ENCODE measurements around the gene KRTAP10-4.
"Not testable (repeated sequence)": the region's sequence is repeated elsewhere in the genome, so short reads cannot be mapped to it uniquely, and the experiment has no call there.

Gene KRTAP10-4

GRCh38 chr21:44535963-44536362, 37.6 kb upstream of the KRTAP10-4 start:
- no peak for DNase-seq

- no peak for DNase-seq
Measured at GRCh38 chr21:44537930-44538911, 35.3 kb upstream of the KRTAP10-4 start.

GRCh38 chr21:44539046-44539445, 34.5 kb upstream of the KRTAP10-4 start:
- DNase-seq = no peak

GRCh38 chr21:44539991-44540666, 33.4 kb upstream of the KRTAP10-4 start, which contains the start of gene KRTAP10-1:
Gene KRTAP10-1 (minus strand): TSS chr21:44540195. CDS start chr21:44540150, 45 bp downstream.
- DNase-seq = no peak

DNA sequence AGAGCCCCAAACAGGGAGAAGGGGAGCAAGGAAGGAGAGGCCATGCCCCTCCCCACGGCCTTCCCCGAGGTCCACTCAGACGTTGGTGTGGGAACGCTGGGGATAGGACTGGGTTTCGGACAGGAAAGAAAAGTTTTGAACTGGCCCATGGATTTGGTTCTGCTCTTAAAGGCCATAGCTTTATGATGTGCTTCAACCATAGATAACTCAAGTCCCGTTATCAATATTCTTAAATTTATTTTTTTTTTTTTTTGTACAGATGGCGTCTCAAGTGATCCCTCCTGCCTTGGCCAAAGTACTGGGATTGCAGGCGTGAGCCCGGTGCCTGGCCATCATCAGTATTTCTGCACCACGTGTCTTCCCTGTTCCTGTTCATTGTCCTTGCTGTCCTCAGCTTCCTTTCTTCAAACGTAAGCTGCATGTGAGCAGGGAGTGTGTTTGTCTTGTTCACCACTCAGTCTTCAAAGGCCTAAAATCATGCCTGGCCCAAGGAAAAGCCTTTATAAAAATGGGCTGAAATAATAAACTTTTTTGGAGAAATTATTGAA, 32.7 kb upstream of the KRTAP10-4 start:
- no peak for DNase-seq

GRCh38 chr21:44542716-44543115, 30.8 kb upstream of the KRTAP10-4 start:
- no peak for DNase-seq

DNA sequence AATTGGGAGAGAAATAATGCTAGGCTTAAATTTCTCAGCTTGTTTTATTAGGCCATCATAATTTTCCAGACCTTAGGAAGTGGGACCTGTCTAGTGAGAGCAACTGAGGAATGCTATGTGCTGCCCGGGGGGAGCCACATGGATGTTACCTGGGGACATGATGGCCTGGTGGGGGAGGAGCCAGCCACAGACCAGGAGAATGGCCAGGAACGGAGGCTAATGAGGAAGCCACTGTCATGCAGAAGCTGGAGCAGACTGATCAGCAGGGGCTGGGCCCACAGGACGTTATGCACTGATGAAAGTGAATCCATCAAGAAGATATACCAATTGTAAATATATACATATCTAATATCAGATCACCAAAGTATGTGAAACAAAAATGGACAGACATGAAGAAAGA, 29.0 kb upstream of the KRTAP10-4 start:
- no peak for DNase-seq

DNA sequence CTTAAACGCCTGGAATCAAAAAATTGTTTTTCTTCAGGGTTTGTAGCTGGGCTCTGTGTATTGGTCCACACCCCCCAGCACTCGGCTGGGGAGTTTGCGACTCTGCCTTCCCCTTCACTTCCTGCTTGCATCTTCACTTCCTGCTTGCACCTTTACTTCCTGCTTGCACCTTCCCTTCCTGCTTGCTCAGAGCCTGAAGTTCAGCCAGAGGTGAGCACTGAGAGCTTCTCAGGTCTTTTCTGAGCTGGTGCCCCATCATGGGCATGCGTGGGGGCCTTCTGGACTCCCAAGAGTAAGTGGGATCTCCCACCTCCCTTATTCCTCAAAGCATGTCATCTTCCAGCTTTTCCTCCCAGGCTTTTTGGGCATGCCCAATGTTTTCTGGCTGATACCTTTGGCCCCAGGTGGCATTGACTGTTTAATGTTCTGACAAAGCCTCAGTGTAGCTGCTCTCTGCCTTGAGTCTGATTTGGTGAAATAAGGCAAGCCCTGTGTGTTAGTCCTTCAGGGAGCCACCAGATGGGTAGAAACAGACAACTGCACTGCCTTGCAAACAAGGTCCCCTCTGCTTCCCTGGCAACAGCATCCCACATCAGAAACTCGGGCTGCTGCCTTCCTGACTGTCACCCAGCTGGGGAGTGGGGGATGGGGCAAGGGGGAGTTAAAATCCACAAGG, 25.7 kb upstream of the KRTAP10-4 start:
- DNase-seq = no peak

DNA sequence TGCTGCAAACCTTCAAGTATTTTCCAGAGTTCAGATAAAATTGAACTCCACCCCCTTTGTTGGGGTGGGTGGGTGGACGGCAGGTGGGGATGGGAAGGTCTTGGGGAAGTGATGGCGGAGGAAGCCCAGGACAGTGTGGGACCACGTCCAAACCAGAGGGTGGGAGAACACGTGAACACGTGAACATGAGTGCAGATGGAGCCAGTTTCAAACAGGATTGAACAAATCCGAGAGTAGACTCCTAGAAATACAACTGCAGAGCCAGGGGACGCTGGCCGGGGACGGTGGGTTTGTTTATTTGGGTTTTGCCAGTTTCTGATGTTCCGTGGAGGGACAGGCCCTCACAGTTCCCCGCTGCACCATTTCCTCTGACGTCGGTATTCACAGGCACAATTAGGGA, 25.1 kb upstream of the KRTAP10-4 start:
- DNase-seq = no peak

DNA sequence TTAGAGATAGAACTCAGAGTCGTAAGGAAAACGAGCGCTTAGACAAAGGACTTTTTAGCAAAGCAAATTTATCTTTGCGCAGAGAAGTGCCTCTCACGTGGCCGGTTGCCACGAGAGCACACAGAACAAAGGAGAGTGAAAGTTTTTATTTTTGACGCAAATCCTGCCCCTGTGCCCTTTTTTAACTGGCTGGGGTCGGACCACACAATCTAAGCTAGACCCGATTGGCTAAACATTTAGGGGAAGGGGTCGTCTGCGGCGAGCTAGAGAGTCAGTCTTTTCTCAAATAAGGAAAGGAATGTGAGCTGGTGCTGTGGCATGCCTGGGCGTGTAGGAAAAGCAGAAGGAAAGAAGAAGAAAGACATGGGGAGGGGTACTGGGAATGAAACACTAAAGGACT, 24.6 kb upstream of the KRTAP10-4 start:
- no peak for DNase-seq

GRCh38 chr21:44549525-44550211, 23.9 kb upstream of the KRTAP10-4 start:
- no peak for DNase-seq

DNA sequence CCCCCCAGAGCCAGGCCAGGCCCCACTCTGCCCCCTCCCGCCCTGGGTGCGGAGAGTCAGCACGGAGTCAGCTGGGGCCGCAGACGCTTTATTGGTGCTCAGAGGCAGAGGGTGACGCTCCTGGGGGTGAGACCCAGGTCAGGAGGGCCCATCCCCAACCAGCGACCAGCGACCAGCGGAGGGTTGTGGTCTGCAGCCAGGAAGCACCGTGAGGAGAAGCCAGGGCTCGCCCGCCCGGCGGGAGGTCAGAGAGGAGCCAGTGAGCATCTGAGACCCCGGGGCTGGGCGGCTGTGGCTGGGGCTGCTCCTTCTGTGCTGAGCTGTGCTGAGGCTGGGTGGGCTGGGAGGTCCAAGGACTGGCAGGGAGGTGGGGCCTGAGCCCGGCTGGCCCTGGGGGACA, 23.2 kb upstream of the KRTAP10-4 start:
- DNase-seq = not testable (repeated sequence)

DNA sequence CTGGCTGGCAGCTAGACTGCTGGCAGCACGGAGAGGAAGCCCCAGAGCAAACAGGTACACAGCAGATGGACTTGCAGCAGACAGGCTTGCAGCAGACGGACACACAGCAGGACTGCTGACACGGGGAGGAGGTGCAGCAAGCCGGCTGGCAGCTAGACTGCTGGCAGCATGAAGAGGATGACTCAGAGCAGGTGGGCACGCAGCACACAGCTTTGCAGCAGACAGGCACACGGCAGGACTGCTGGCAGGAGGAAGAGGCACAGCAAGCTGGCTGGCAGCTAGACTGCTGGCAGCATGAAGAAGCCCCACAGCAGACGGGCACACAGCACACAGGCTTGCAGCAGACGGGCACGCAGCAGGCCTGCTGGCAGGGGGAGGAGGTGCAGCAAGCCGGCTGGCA, 22.7 kb upstream of the KRTAP10-4 start:
- no peak for DNase-seq

DNA sequence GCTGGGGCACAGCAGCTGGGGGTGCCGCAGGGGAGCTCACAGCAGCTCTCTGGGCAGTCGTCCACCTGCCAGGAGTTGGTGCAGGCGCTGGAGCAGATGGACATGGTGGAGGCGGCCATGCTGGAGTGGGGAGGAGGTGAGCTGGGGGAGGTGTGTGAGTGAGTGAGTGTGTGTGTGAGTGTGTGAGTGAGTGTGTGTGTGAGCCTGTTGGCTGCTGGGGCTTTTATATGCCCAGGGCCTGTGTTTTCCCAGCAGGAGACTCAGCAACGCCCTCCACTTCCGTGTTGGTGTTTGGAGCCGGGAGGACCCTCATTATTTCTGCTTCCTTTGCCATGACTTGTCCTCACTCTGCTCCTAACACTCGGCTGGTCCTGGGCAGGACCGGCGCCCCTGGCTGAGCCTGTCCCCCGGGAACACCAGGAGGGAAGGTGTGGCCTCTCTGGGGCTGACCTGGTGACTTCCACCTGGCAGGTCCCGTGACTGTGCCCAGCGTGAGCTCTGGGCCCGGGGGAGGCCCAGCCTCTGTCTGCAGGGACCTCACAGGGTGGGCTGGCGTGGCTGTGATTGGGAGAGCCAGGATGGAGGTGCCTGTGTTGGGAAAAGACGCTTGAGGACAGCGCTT, 22.1 kb upstream of the KRTAP10-4 start, which contains the start of gene KRTAP10-2:
Gene KRTAP10-2 (minus strand): TSS at position 166 of the 622 bp plus-strand sequence. CDS start 47 bp downstream, at position 119.
- no peak for DNase-seq

GRCh38 chr21:44552136-44552535, 21.4 kb upstream of the KRTAP10-4 start:
- DNase-seq = no peak

DNA sequence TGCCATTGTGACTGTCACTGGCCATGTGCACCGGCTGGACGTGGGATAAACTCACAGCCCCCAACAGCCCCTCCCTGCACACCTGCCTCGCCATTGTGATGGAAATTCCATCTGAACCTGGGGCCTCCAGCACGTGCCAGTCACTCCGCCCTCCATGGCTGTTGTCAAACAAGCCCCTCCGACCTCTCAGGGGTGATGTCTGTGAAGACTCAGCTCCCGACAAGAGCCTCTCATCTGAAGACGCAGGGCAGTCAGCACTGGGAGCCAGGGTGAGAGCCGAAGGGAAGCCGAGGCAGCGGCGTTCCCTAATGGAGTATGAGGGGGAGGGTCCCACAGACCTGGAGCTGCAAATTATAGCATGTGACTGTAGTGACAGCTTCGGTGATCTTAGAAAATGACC, 20.8 kb upstream of the KRTAP10-4 start:
- DNase-seq = no peak

DNA sequence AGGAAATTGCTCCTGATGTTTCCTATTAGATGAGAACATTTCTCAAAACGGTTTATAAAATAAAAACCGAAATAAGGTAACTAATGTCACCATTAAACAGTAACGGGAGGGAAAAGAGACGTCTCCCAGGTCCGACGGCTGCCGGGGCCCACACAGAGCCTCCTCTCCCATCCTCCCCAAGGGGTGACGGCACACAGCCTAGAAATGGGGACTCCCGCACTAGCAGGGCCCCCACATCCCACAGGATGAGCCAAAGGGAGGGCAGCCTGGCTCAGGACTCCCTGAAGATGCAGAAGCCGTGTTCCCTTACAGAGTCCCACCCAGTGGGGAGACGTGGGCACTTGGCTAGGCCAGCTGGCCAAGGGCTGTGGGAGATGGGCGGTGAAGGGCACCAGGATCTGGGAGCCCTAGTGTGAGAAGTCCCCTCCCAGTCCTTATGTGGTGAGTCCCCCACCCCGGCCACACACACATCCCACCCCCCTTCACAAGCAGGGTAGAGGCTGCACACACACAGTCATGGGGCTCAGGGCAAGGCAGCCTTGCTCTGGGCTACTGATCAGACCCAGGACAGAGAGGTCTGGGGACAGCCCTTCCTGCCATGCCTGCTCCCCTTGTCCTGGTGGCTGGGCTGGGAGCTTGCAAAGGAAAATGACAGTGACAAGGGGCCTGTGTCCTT, 18.2 kb upstream of the KRTAP10-4 start:
- no peak for DNase-seq

DNA sequence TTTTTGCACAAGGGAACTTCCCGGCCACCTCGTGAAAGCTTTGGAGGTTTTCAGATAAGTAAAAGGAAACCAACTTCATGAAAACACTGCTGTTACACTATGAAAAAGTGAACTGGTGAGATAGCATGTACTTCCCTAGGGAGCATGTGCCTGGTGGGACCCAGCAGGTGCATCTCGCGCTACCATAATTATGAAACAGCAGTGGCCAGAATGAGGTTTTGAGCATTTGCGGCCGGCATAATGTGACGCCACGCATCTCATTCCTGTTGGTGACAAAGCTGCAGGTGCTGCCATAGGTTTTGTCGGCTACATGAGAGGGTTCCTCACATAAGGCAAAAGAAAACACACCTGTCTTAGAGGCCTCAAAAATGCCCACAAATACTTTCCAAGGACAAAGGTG, 16.6 kb upstream of the KRTAP10-4 start:
- DNase-seq = no peak

DNA sequence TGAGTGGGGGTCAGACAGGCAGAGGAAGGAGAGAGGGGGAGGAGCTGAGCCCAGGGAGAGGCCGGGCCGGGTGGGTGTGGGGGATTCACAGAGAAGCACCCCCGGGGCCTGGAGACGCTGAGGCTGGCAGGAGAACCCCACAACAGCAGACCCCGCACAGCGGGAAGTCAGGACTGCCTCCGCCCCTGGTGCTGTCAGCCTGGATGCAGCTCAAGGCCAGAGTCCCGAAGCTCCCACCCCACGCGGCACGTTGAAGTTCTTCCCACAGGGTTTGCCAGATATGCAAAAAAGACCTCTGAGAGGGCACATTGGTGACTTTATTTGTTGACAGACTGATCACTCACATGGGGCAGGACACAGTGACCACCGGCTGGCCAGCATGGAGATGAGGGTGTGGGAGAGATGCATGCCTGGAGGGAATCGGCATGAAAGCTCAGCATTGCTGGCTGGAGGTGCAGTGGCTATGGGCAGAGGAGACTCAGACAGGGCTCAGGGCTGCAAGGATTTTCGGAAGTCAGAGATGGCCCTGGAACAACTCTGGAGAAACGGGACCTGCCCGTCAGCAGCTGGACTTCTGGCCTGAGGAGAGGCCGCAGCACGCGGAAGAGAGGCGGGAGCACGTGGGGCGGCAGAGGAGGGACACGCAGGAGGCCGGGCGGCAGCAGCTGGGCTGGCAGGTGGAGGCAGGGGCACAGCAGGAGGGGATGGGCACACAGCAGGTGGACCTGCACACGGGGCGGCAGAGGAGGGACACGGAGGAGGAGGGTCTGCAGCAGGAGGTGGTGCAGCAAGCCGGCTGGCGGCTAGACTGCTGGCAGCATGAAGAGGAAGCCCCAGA, 15.8 kb upstream of the KRTAP10-4 start:
- no peak for DNase-seq

DNA sequence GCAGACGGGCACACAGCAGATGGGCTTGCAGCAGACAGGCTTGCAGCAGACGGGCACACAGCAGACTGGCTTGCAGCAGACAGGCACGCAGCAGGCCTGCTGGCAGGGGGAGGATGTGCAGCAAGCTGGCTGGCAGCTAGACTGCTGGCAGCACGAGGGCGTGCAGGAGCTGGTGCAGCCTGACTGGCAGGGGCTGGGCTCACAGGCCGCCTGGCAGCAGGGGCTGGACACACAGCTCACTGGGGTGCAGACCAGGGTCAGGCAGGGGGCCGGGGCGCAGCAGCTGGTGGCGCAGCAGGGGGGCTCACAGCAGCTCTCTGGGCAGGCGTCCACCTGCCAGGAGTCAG, 15.2 kb upstream of the KRTAP10-4 start:
- DNase-seq = not testable (repeated sequence)
